ENCODE measurements around the gene TEX2. TPM values are rescaled to one million over a fixed set of nuclear protein-coding genes. Genes with fewer than 3 reads are reported as not detected.

Gene TEX2
- total and polyA plus RNA-seq, 2 of the 13 experiments (the other 11 are each of a cell fraction or from before 2014, with no cell fraction given) = 21.4 to 37.7 TPM

GRCh38 chr17:64150237-64151015, 112.6 kb downstream of the TEX2 start (continued):
- TF ChIP-seq ZBTB42 (CRISPR knock-in tag; IDR thresholded peaks at IDR 0.05) (no peak; the same call in 1 of the 2 replicates), ZBTB1 (CRISPR knock-in tag; IDR thresholded peaks at IDR 0.05; ENCODE audit: borderline replicate concordance) (no peak), GATAD2A (CRISPR knock-in tag; IDR thresholded peaks at IDR 0.05) (peak; percentile 100), NFRKB (IDR thresholded peaks at IDR 0.05) (no peak), TMF1 (CRISPR knock-in tag; IDR thresholded peaks at IDR 0.05; ENCODE audit: low read depth) (0 out of 2 replicates have a peak, but pooled peaks have one; percentile 50), MAFG (CRISPR knock-in tag; IDR thresholded peaks at IDR 0.05) (no peak), ZNF253 (CRISPR knock-in tag; IDR thresholded peaks at IDR 0.05; ENCODE audit: borderline replicate concordance) (peak; percentile 59; the same call in 1 of the 2 replicates), BCL3 (CRISPR knock-in tag; IDR thresholded peaks at IDR 0.05) (peak; percentile 71; the same call in 1 of the 2 replicates), ZNF597 (CRISPR knock-in tag; IDR thresholded peaks at IDR 0.05) (no peak), ZNF318 (CRISPR knock-in tag; IDR thresholded peaks at IDR 0.05) (peak; percentile 96), GMEB2 (CRISPR knock-in tag; IDR thresholded peaks at IDR 0.05; ENCODE audit: low read depth) (no peak; the same call in 1 of the 2 replicates)

Data from HepG2 (cell line).